Hindlimb muscle (tissue), 1 donor: ENCODE measurements around the gene TMX4. TPM values are rescaled to one million over a fixed set of nuclear protein-coding genes. Genes with fewer than 3 reads are reported as not detected.

Source experiments
- DNase-seq: peaks from one replicate; pipeline ENCODE4 v3.0.0-alpha.2; 2013
- polyA plus RNA-seq: library from polyadenylated mRNA; unstranded; fragments of 120-200 nt; gene quantifications from one replicate; pipeline ENCODE4 v1.2.1, GENCODE V29; 2013; ENCODE audit not compliant: insufficient read length

Gene TMX4
- polyA plus RNA-seq, 1 donor: 17.5 TPM

GRCh38 chr20:8018958-8019245, 659 bp downstream of the TMX4 start:
- DNase-seq: peak; percentile 79

GRCh38 chr20:8012724-8013123, 6.8 kb downstream of the TMX4 start:
- no peak for DNase-seq

- no peak for DNase-seq
Observed at GRCh38 chr20:8008733-8009132, 10.8 kb downstream of the TMX4 start.

GRCh38 chr20:8007490-8007889, 12.1 kb downstream of the TMX4 start:
- no peak for DNase-seq

- no peak for DNase-seq
Observed at GRCh38 chr20:8005575-8006366, 13.8 kb downstream of the TMX4 start.

- no peak for DNase-seq
Observed at GRCh38 chr20:8005033-8005432, 14.5 kb downstream of the TMX4 start.

GRCh38 chr20:8002056-8002455, 17.5 kb downstream of the TMX4 start:
- no peak for DNase-seq

GRCh38 chr20:8000796-8001195, 18.8 kb downstream of the TMX4 start:
- no peak for DNase-seq

- no peak for DNase-seq
Observed at GRCh38 chr20:7996898-7997297, 22.7 kb downstream of the TMX4 start.

- no peak for DNase-seq
Observed at GRCh38 chr20:7994809-7995208, 24.8 kb downstream of the TMX4 start.

GRCh38 chr20:7993703-7994102, 25.9 kb downstream of the TMX4 start:
- DNase-seq: no peak

GRCh38 chr20:7993238-7993637, 26.3 kb downstream of the TMX4 start:
- DNase-seq: no peak

- no peak for DNase-seq
Observed at GRCh38 chr20:7990385-7990784, 29.2 kb downstream of the TMX4 start.

- DNase-seq: no peak
Observed at GRCh38 chr20:7989379-7989778, 30.2 kb downstream of the TMX4 start.

GRCh38 chr20:7985916-7986315, 33.6 kb downstream of the TMX4 start:
- DNase-seq: no peak

- no peak for DNase-seq
Observed at GRCh38 chr20:7984192-7984591, 35.4 kb downstream of the TMX4 start.

GRCh38 chr20:7981374-7981773, 38.2 kb downstream of the TMX4 start:
- no peak for DNase-seq

- DNase-seq: no peak
Observed at GRCh38 chr20:7980332-7981046, 39.1 kb downstream of the TMX4 start.

GRCh38 chr20:7977709-7978108, 41.9 kb downstream of the TMX4 start:
- no peak for DNase-seq

- DNase-seq: no peak
Observed at GRCh38 chr20:7975851-7976414, 43.6 kb downstream of the TMX4 start.

GRCh38 chr20:7974785-7975435, 44.7 kb downstream of the TMX4 start:
- no peak for DNase-seq

GRCh38 chr20:7971536-7972280, 47.9 kb downstream of the TMX4 start:
- no peak for DNase-seq
